ENCODE measurements around the gene SLC5A4. TPM values are rescaled to one million over a fixed set of nuclear protein-coding genes. Genes with fewer than 3 reads are reported as not detected.

Gene SLC5A4
- total and polyA plus RNA-seq, 2 of the 4 experiments (the other 2 are of a cell fraction) = 0.10 to 0.18 TPM

GRCh38 chr22:32204040-32204855 lies 50.9 kb downstream of the SLC5A4 start:
- Histone ChIP-seq H4K20me1 (ENCODE audit: insufficient read depth, low read length) (no peaks in the 10 kb centered on the region), H3K4ac (ENCODE audit: low read depth, low read length) (no peak overlapping the region), H3K9ac (ENCODE audit: low read depth, low read length) (no peak overlapping the region), H3K36me3 (ENCODE audit: control insufficient read depth, insufficient read depth, low read length) (no peaks in the 10 kb centered on the region), H3K9me1 (ENCODE audit: insufficient read depth, low read length) (no peaks in the 10 kb centered on the region), H2BK20ac (ENCODE audit: low read depth, low read length) (no peak overlapping the region), H4K91ac (ENCODE audit: insufficient read depth, low read depth, low read length) (no peak overlapping the region), H2AK5ac (ENCODE audit: low read depth, low read length) (no peak overlapping the region), H2AFZ (replicated peaks; ENCODE audit: low read length, poor library complexity) (no peak overlapping the region), H2BK120ac (ENCODE audit: low read depth, low read length) (no peak overlapping the region), H2BK5ac (ENCODE audit: low read depth, low read length, poor library complexity, severe bottlenecking) (no peak overlapping the region), H3K4me1 (ENCODE audit: control insufficient read depth, insufficient read depth, low read length) (no peaks in the 10 kb centered on the region), H2AK9ac (replicated peaks; ENCODE audit: low read depth, low read length, poor library complexity) (no peak overlapping the region), H2BK15ac (ENCODE audit: low read depth, low read length) (no peak overlapping the region), H3K27ac (ENCODE audit: insufficient read depth, low read length) (no peak overlapping the region), H3K9me3 (ENCODE audit: control insufficient read depth, insufficient read depth, low read length) (no peaks in the 10 kb centered on the region), H4K5ac (ENCODE audit: low read depth, low read length) (no peak overlapping the region), H3K14ac (replicated peaks; ENCODE audit: low read depth, low read length) (no peak overlapping the region), H3K4me2 (ENCODE audit: low read depth, low read length) (no peak overlapping the region), H3K79me1 (ENCODE audit: low read depth in 1 of 2, low read length in 2 of 2) (no peaks in the 10 kb centered on the region), H3K56ac (ENCODE audit: extremely low read depth, insufficient read depth, low read length) (no peak overlapping the region), H3K27me3 (ENCODE audit: control insufficient read depth, insufficient read depth, low read length) (peaks cover 18% of the 10 kb centered on the region; the same call in 1 of the 2 replicates), H3K4me3 (ENCODE audit: insufficient read depth, low read depth, low read length) (no peak overlapping the region), H3K23ac (ENCODE audit: low read depth, low read length) (no peak overlapping the region), H3K18ac (ENCODE audit: low read depth, low read length) (no peak overlapping the region), H4K8ac (ENCODE audit: low read depth in 2 of 2, low read length in 2 of 2) (no peak overlapping the region)
- 40% methylated on average over 12 of the region's 42 CpGs; no CpG with 5 or more reads in 1 of the 2 experiments for WGBS, 2 experiments (ENCODE audit: extremely low coverage in 2 of 2, insufficient read length in 1 of 2)
- CTCF ChIA-PET = no interaction called here
- dilution Hi-C loops (cut with HindIII; ENCODE audit: low sequenced_read_pairs, unreplicated experiment) (no loop called here), intact Hi-C loops (cut with micrococcal nuclease) (no loop called here), in situ Hi-C loops (cut with MboI; ENCODE audit: low sequenced_read_pairs) (no loop called here)
- BruUV-seq (replicated peaks) = no TSS peak
- DNase-seq (no peak), ATAC-seq (ENCODE audit: low read depth) (no peak)
- POLR2A ChIA-PET (ENCODE audit: unreplicated experiment) = no interaction called here
- TF ChIP-seq SMC3 (IDR thresholded peaks at IDR 0.05; ENCODE audit: low read depth, low read length) = no peak
- no peak for TF ChIP-seq MAFK (IDR thresholded peaks at IDR 0.05; ENCODE audit: low read depth, low read length)
- TF ChIP-seq, protein P1, sequence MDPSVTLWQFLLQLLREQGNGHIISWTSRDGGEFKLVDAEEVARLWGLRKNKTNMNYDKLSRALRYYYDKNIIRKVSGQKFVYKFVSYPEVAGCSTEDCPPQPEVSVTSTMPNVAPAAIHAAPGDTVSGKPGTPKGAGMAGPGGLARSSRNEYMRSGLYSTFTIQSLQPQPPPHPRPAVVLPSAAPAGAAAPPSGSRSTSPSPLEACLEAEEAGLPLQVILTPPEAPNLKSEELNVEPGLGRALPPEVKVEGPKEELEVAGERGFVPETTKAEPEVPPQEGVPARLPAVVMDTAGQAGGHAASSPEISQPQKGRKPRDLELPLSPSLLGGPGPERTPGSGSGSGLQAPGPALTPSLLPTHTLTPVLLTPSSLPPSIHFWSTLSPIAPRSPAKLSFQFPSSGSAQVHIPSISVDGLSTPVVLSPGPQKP (IDR thresholded peaks at IDR 0.05; ENCODE audit: borderline replicate concordance, low read depth, low read length) = no peak
- TF ChIP-seq, protein P2, sequence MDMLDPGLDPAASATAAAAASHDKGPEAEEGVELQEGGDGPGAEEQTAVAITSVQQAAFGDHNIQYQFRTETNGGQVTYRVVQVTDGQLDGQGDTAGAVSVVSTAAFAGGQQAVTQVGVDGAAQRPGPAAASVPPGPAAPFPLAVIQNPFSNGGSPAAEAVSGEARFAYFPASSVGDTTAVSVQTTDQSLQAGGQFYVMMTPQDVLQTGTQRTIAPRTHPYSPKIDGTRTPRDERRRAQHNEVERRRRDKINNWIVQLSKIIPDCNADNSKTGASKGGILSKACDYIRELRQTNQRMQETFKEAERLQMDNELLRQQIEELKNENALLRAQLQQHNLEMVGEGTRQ (IDR thresholded peaks at IDR 0.05; ENCODE audit: low read depth, low read length) = no peak
- no peak for TF ChIP-seq POLR2A (IDR thresholded peaks at IDR 0.05; ENCODE audit: low read depth, low read length)
- TF ChIP-seq FOS (IDR thresholded peaks at IDR 0.05; ENCODE audit: low read depth, low read length) = no peak
- TF ChIP-seq RCOR1 (IDR thresholded peaks at IDR 0.05; ENCODE audit: insufficient replicate concordance, low read length) = no peak
- no peak for TF ChIP-seq RFX5 (IDR thresholded peaks at IDR 0.05; ENCODE audit: low read depth, low read length)
- TF ChIP-seq, protein P3, sequence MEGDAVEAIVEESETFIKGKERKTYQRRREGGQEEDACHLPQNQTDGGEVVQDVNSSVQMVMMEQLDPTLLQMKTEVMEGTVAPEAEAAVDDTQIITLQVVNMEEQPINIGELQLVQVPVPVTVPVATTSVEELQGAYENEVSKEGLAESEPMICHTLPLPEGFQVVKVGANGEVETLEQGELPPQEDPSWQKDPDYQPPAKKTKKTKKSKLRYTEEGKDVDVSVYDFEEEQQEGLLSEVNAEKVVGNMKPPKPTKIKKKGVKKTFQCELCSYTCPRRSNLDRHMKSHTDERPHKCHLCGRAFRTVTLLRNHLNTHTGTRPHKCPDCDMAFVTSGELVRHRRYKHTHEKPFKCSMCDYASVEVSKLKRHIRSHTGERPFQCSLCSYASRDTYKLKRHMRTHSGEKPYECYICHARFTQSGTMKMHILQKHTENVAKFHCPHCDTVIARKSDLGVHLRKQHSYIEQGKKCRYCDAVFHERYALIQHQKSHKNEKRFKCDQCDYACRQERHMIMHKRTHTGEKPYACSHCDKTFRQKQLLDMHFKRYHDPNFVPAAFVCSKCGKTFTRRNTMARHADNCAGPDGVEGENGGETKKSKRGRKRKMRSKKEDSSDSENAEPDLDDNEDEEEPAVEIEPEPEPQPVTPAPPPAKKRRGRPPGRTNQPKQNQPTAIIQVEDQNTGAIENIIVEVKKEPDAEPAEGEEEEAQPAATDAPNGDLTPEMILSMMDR (conservative IDR thresholded peaks at IDR 0.05; ENCODE audit: low read depth, low read length) = no peak
- no peak for TF ChIP-seq CEBPB (IDR thresholded peaks at IDR 0.05; ENCODE audit: low read depth, low read length)
- no peak for TF ChIP-seq MXI1 (IDR thresholded peaks at IDR 0.05; ENCODE audit: borderline replicate concordance, low read depth, low read length)
- TF ChIP-seq BHLHE40 (IDR thresholded peaks at IDR 0.05; ENCODE audit: low read depth, low read length) = no peak
- TF ChIP-seq NFE2L2 (IDR thresholded peaks at IDR 0.05; ENCODE audit: low read depth, low read length) = no peak
- TF ChIP-seq RAD21 (IDR thresholded peaks at IDR 0.05; ENCODE audit: low read length) = no peak

All from IMR-90 (cell line).